CD4-positive, alpha-beta T cell treated with Interleukin-1 beta for 1 hour (primary cell): Measurements from ENCODE around the gene MPPED1.

ENCODE experiments used
- DNase-seq, 2 donors: peaks; one replicate each; pipeline ENCODE4 v3.0.0-alpha.2; 2020 to 2022

The MPPED1 gene

DNA sequence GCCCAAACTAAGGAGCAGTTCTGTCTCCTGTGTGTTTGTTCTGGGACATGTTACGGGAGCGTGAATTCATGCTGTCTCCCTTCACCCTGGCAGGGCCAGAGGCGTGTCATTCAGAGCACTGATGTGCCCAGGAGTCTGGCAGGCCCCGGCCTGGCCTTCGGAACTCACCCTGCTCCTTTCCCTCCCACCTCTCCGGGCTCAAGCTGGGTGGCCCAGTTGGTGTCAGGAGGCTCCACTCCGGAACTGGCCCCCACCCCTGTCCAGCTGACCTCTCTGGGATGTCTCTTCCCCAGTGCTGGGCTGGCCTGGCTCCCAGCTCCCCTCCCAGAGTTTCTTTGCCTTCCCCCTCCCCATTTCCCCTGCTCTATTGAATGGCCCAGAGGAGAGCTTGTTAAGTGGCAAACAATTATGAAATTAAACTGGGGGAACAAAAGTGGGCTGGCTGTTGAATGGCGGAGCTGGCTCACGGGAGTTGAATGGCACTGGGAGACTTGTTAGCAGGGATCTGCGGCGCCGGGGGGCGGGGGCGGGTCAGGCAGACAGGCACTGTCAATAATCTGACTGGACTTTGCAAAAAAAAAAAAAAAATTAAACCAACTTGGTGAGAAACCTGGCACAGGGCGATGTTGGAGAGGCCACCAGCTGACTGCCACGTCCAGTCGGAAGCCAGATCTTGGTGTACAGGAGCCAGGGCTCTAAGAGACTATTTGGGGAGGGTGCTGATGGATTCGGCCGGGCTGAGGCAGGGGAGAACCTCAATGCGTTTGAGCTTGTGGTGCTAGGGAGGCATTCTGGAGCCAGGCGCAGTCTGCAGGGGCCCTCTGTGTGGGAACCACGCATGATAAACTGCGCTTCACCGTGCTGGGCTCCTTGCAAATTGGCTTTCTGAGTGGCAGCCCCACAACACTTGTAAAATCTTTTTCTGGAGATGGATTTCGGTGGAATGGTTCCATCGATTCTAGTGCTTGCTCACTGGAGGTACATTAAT is 1.3 kb downstream of the MPPED1 start:
- DNase-seq: no peak

DNA sequence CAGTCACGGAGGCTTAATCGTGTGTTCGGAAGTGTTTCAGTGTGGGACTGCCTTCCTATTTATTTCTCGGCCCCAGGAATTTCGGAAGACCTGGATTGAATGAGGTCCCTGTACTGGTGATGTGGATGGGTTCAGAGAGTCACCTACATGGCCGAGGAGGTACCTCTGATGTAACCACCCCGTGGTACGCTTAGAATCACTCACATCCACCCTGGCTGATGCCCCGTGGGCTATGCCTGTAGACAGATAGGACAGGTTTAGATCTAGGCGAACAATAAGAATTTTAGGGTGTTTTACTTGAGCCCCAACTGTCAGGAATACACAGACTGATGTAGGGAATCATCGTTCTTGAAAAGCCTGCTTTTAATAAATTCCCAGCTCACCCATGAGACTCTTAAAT is 2.0 kb downstream of the MPPED1 start:
- DNase-seq: no peak

DNA sequence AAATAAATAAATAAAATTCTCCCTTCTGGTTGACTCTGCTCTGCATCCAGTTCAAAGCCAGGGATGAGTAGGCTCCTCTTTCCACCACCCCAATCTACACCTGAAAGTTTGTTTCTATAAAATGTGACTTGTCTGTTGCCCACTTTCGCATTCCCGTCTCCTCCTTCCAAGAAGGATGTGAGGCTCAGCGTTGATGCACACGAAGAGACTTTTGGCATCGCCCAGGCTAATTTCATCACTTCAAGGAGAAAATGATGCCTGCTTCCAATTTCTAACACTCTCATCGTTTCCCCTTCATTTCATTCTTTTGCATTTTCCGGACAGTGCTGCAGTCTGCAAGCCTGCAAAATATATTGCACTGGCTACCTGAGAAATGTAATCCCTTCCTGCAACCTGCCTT is 3.9 kb downstream of the MPPED1 start:
- DNase-seq: no peak

DNA sequence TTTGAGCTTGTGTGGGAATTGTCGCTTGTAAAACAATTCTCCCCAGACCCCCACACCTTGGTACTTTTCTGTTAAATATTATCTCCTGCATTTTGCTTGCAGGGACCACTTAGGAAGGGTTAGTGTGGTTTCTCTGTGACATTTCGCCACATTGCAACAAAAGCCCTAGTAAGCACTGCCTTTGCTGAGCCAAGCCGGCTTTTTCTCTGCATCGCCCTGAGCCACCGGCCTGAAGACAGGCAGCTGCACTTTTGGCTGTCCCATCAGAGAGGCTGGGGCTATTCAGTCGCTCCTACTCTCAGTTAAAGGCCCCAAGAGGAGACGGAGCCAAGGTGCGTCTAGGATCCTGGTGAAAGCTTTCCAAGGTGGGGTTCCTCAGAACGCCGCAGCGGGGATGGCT is 5.7 kb downstream of the MPPED1 start:
- no peak for DNase-seq

DNA sequence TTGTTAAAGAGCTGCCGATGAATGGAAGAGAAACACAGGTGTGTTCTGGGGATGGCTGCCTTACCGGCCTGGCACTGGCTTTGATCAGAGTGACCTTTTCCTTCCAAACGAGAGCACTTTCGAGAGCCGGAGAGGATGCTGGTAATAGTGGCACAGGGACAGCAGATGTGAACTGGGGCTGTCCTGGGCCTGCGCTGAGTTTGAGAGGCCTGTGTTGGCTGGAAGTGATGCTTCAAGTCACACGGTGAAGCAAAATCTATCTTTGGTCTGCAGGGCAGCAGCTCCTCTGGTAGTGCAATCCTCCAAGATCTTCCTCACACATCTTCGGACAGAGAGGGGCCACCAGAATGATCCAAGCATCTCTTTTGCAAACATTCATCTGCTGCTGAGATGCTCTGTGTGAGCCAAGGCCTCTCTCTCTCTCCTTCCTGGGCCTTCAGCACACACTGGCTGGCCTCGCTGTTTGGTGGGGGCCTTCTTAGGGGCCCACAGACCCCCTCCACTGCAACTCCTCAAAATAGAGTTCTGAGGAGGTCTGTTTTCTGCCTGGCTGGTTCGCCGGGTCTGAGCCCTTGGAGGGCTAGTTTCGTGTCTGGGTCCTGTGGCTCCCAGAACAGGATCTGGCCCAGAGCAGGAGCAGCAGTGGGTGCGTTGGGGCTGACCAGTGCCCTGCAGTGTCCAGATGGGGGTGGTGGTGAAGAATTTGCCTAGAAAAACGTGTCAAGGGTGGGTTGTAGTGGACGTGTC is 6.4 kb downstream of the MPPED1 start:
- no peak for DNase-seq

DNA sequence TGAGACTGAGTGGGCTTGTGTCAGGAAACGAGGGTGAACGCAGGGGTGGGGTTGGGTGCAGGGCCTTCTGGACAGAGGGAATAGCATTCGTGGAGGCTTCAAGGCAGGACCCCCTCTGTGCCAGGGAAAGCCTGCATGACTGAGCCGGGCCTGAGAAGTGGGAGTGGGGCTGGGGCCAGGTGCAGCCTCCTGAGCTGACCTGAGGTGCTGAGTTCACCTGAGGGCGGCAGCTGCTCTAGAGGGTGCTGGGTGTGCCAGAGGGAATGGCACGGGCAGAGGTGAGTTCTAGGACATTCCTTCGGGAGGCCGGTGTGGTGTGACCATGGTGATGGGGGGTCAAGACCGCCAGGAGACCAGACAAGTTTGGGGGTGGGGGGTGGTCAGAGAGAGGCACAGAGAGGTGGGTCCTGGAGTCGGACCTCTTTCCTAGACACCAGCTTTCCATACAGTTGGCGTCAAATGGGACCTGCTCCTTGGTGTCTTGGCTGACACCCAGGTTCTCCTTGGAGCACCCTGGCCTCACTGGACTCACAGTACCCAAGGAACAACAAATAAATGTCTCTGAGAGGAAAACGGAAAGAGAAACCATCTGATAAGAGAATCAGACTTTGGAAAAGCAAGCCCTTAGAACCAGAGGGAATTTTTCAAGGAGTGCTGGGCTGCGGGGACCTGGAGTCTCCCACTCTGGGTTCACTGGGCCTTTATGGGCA is 7.7 kb downstream of the MPPED1 start:
- DNase-seq: no peak

DNA sequence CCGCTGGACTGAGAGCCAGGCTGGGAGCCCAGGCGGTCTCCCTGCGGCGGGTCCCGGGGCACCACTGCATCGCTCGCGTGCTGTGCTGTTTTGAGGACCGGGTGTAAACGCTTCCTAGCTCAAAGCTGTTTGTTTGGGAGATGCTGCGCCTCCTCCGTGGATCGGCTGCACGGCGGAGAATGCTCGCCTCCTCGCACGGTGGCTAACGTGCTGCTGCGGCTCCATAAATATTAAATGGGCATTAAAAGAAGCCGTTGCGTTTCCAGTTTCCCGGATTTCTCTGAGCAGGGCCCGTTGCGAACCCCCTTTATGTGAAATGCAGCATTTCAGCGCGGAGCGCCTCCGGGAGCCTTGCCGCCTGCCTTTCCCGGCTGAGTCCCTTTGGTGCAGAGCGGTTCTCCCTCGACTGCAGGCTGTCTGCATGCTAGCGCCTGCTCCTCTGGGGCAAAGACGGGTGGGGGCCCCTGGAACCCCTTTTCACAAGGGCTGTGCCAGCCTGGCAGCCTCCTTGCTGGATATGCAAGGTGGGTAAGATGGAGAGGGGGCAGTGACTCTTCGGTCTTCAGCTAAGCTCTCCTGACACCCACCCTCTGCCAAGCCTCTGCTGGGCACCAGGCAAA is 9.3 kb downstream of the MPPED1 start:
- DNase-seq: no peak

DNA sequence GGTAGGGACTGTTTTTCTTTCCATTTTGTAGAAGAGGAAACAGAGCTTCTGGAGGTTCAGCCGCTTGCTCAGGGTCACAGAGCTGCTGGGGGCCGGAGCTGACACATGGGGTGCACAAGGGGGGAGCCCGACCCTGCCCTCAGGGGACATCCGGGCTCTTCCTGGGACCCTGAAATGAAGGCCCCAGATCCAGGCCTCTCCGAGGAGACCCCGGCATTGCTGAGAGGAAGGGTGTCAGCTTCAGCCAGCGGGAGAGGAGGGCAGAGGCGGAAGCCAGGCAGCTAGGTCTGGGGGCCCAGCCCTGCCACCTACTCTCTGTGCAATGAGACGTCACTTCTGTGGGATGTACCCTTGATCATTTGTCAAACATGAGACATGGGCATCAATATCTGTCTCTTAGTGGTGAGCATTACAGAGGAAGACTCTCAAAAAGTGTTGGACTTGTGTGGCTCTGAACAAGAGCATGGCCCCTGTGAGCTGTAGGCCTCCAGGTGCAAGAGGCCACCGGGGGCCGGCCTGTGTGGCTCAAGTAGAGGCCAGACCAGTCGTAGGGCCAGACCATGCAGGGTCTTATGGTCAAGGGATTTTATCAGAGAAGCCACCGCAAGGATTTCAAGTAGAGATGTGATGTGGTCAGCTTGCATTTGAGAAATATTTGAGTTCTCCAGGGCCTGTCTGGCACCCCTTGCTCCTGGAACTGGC is 10.3 kb downstream of the MPPED1 start:
- DNase-seq: no peak

DNA sequence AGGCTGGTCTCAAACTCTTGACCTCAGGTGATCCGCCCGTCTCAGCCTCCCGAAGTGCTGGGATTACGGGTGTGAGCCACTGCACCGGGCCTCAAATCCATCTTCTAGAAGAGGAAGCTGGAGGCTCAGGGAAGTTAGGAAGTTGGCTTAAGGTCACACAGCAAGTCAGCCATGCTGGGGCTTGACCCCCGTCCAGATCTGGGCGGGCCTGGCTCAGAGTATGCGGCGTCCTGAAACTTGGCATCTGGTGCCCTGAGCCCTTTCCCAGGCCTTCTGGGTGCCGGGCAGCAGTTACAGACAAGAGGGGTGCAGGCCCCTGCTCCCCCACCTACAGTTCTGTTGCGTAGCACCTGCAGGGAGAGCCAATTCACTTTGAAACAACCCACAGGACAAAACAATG is 11.2 kb downstream of the MPPED1 start:
- DNase-seq: no peak

DNA sequence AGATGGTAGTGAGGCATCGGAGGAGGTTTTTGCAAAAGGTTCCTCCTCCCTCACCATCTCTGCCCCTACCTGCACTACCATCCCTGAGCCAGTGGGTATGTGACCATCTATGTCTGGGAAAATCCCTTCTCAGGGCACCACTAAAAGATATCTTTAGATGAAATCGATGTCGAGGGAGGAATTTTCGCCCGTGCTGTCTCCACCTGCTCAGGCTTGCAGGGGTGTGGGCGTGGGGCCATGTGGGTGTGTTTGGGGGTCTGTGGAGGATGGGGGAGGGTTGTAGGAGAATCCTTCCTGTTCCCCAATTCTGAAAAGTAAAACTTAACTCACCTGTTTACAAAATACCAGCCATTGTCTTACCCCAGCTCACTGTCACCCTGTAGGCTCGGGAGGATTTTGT is 12.4 kb downstream of the MPPED1 start:
- no peak for DNase-seq

DNA sequence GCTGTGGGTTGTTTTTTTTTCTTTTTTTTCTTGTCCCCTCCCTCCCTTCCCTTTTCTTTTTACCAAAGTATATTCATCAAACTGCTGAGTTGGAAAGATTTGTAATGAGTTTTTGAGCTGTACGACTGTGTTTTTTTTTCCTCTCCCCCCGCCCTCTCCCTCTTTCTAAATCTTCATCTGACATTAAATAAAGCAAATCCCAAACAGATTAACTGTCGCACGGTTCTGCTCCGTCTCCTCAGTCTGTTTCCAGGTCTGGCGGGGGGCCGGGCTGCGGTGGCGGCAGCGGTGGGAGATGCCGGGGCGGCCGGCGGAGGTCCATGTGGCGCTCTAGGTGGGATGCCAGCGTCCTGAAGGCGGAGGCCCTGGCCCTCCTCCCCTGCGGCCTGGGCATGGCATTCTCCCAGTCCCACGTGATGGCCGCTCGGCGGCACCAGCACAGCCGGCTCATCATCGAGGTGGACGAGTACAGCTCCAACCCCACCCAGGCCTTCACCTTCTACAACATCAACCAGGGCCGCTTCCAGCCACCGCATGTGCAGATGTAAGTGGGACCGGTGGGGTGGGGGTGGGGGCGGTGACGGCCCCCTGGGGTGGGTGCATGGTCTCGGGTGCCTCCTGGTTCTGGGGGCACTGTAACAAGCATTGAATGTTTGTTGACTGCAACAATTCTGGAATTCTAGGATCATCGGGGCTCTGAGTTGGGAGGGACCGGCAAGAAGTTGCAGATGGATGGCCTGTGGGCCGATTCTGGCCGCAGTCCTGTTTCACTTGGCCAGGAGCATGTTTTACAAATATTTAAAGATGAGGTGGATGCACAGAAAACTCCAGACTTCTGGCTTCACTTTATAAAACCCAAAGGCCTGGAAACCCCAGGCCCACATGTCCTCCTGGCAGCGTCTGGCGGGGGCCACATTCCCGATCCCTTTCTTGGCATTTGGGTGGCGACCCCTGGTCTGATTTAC is 13.1 kb downstream of the MPPED1 start:
- no peak for DNase-seq

DNA sequence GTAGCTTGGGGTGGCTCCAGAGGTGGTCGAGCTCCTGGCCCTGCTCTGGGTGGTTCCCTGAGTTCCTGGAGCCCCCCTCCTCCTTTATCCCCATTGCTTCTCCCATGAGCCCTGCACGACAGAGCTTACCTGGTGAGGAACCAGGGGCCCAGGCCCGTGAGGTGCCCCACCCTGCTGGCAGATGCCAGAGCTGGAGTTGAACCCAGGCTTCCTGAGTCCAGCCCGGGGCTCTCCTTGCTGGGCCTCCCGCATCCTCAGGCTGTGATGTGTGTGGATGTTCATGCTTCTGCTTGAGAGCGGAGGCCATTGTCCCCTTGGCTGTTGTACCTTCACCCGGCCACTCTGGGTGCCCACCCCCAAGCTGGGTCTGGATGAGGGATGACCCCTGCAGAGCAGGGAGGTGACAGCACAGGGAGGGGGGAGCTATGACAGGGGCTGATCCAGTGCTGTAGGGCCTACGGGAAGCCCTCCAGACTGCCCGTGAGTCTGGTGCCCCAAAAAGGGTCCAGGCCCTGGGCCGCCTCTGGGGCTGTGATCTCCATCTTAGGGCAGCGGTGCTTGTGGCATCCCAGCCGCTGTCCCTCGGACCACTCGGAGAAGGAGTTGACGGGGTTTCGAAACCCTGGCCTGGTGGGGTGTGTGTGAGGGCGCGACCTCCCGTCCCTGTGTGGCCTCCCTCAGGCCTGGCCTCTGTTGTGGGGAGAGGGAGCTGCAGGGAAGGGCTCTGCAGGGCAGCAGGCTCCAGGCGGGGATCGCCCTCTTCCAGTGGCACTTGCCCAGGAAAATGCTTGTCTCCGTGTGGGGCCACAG is 14.4 kb downstream of the MPPED1 start:
- DNase-seq: no peak

DNA sequence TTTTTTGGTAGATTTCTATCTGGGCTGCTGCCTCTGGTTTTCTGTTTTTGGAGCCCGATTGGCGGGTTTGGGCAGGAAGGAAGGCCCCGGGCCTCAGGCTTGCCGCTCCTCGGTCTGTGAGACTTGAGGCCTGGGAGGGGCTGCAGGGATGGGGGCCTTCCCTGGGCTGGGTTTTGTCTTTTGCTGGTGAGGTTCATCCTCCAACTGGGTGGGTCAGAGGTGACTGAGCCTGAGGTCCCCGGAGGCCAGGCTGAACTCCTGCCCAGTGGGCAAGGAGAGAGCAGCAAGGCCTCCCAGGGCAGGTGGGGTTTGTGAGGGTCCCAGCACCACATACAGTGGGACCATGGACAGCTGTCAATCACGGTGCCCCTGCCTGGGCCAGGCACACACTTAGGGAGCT is 15.0 kb downstream of the MPPED1 start:
- no peak for DNase-seq

DNA sequence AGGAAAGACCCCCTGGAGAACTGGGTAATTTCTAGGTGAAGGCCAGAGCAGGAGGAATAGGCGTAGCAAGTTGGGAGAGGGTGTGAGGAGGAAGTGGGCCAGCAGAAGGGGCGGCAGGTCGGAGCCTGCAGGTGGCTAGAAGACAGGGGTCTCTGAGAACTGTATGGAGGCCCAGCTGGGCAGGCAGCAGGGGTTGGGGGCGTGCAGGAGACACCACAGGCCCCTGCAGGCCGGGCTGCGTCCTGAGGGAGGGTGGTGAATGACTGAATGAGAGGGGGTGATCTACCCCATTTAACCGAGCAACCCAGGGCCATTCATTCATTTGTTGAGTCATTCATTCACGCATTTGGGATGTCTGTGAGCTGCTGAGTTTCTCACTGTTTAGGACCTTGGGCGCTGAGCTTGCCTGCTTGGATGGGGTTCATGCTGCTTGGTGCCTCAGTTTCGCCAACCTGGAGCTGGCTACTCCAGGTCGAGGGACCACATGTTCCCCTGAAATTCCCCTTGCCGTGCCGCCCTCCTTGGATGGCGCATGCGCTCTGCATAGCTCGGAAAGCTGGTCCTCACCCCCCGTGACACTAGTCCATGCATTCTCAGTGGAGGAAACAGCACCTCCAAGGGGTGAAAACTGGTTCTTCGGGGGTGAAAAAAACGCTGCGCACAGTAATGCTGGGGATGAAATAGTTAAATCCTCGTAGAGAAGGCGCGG is 15.6 kb downstream of the MPPED1 start:
- DNase-seq: no peak

DNA sequence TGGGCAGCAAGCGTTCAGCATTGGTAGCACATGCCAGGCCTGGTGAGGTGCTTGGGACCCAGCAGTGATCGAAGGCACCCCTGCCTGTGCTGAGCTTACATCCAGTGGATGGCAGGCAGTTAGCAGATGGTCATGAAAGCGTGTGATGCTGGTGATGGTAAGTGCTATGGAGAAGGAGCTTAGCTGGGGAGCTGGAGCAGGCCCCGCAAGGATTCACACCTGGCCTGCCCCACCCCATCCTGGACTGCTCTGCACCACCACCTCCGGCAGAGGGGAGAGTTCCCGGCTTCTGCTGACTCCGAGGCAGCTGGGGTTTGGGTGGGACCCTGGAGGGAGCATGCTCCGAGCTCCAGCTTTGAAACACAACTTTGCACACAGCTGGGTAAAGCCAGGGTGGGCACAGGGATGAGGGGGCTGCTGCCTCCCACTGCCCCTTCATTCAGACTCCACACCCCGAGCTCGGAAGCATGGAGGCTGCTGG is 16.2 kb downstream of the MPPED1 start:
- DNase-seq: no peak

DNA sequence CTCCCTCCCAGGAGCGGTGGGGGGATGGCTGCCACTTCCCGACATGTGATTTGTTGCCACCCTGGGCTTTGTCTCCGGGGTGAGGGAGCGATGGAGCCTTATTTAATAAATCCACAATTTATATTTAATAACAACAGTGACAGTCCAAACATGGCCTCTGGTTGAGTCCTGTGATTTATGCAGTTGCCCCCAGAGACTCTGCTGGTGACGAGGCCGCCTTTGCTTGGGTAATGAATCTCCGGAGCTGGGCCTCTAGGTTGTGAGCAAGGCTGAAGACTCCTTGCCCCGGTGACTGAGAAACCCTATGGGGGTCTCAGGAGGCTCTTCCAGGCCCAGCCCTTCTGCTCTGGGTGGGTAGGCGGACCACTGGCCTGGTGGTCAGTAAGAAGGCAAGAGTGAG is 16.7 kb downstream of the MPPED1 start:
- no peak for DNase-seq

DNA sequence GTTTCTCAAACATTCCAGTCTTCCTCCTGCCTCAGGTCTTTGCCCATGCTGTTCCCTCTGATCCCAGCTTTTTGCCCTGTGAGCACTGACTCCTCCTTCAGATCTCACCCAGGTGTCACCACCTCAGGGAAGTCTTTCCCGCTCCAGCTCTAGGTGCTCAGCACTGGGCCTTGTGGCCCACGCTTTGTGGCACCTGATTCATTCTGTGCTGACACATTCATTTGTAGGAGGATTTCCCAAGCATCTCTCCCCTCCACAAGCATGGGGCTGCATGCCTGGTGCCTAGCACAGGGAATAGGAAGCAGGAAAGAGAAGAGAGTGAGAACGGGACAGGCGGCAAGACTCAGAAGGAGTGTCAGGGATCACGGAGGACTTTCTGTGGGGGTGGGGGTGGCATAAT is 17.6 kb downstream of the MPPED1 start:
- no peak for DNase-seq

DNA sequence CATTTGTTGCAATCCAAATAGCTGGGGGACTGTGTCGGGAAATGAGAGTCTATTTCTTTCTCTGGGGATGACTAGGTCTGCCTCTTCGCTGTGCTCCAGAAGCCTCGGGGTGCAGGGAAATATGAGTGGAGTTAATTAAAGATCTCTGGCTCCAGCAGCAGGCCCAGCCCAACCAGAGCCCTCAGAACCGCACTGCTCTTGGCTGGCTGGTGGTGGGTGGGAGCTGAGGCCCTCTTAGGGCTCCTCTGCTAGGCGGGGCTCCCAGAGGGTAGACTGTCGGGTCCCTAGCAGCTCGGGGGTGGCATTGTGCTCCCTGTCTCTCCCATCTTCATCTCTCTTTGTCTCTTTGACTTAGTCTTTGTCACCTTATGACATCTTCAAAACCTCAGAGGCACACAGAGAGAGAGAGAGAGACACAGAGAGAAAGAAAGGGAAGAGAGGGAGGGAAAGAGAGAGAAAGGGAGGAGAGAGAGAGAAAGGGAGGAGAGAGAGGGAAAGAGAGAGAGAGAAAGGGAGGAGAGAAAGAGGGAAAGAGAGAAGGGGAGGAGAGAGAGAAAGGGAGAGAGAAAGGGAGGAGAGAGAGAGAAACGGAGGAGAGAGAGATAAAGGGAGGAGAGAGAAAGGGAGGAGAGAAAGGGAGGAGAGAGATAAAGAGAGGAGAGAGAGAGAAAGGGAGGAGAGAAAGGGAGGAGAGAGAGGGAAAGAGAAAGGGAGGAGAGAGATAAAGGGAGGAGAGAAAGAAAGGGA is 20.2 kb downstream of the MPPED1 start:
- no peak for DNase-seq
